ENCODE results near the gene CIROP. TPM values are rescaled to one million over a fixed set of nuclear protein-coding genes. Genes with fewer than 3 reads are reported as not detected.

CIROP gene
- total RNA-seq, 1 donor from 2014 or later, result not detected

- Mint-ChIP-seq H3K27ac (ENCODE audit: unreplicated experiment) (no peak overlapping the region), H3K36me3 (ENCODE audit: unreplicated experiment) (no peaks in the 10 kb centered on the region), H3K9me3 (ENCODE audit: unreplicated experiment) (peaks cover 3% of the 10 kb centered on the region), H3K27me3 (ENCODE audit: unreplicated experiment) (peaks cover 3% of the 10 kb centered on the region), H3K4me1 (ENCODE audit: low read depth, unreplicated experiment) (peaks cover 3% of the 10 kb centered on the region), H3K4me3 (ENCODE audit: unreplicated experiment) (no peak overlapping the region)
- no peak for DNase-seq
- TF ChIP-seq CTCF (IDR thresholded peaks at IDR 0.05; ENCODE audit: partially characterized antibody, unreplicated experiment), result no peak
Measured at GRCh38 chr14:23114669-23115038, 9.9 kb upstream of the CIROP start.

GRCh38 chr14:23114120-23114458, 9.3 kb upstream of the CIROP start:
- H3K27ac Mint-ChIP-seq (ENCODE audit: unreplicated experiment), result no peak overlapping the region
- H3K27me3 Mint-ChIP-seq (ENCODE audit: unreplicated experiment), result peaks cover 3% of the 10 kb centered on the region
- TF ChIP-seq CTCF (IDR thresholded peaks at IDR 0.05; ENCODE audit: partially characterized antibody, unreplicated experiment), result no peak
- DNase-seq, result no peak
- peaks cover 3% of the 10 kb centered on the region for H3K4me1 Mint-ChIP-seq (ENCODE audit: low read depth, unreplicated experiment)
- H3K9me3 Mint-ChIP-seq (ENCODE audit: unreplicated experiment), result peaks cover 5% of the 10 kb centered on the region
- H3K36me3 Mint-ChIP-seq (ENCODE audit: unreplicated experiment), result no peaks in the 10 kb centered on the region
- H3K4me3 Mint-ChIP-seq (ENCODE audit: unreplicated experiment), result no peak overlapping the region

GRCh38 chr14:23113431-23114119, 8.8 kb upstream of the CIROP start:
- Mint-ChIP-seq H3K4me1 (ENCODE audit: low read depth, unreplicated experiment) (peaks cover 3% of the 10 kb centered on the region), H3K36me3 (ENCODE audit: unreplicated experiment) (no peaks in the 10 kb centered on the region), H3K27ac (ENCODE audit: unreplicated experiment) (no peak overlapping the region), H3K9me3 (ENCODE audit: unreplicated experiment) (peaks cover 8% of the 10 kb centered on the region), H3K4me3 (ENCODE audit: unreplicated experiment) (no peak overlapping the region), H3K27me3 (ENCODE audit: unreplicated experiment) (peaks cover 3% of the 10 kb centered on the region)
- DNase-seq, result no peak
- no peak for TF ChIP-seq CTCF (IDR thresholded peaks at IDR 0.05; ENCODE audit: partially characterized antibody, unreplicated experiment)

- no peaks in the 10 kb centered on the region for H3K36me3 Mint-ChIP-seq (ENCODE audit: unreplicated experiment)
- H3K9me3 Mint-ChIP-seq (ENCODE audit: unreplicated experiment), result peaks cover 5% of the 10 kb centered on the region
- TF ChIP-seq CTCF (IDR thresholded peaks at IDR 0.05; ENCODE audit: partially characterized antibody, unreplicated experiment), result no peak
- no peak for DNase-seq
- peaks cover 3% of the 10 kb centered on the region for H3K27me3 Mint-ChIP-seq (ENCODE audit: unreplicated experiment)
- no peak overlapping the region for H3K27ac Mint-ChIP-seq (ENCODE audit: unreplicated experiment)
- peaks cover 3% of the 10 kb centered on the region for H3K4me1 Mint-ChIP-seq (ENCODE audit: low read depth, unreplicated experiment)
- no peak overlapping the region for H3K4me3 Mint-ChIP-seq (ENCODE audit: unreplicated experiment)
Measured at GRCh38 chr14:23112359-23113178, 7.8 kb upstream of the CIROP start.

All from glutamatergic neuron (in vitro differentiated cells).